AG04449 (cell line): ENCODE measurements around the gene ROBO1.

Experiments
- CTCF ChIA-PET: fragments of 350-600 bp; formaldehyde crosslinking; extraction: SDS; loops from one replicate; lab custom pipeline; 2021; ENCODE audit warnings: antibody characterized with exemption; lab: Yijun Ruan, JAX
- POLR2A ChIA-PET: fragments of 400-600, 350-600 bp; formaldehyde crosslinking; extraction: SDS; loops from one replicate; lab custom pipeline; 2020; ENCODE audit warnings: antibody characterized with exemption, inconsistent platforms; lab: Yijun Ruan, JAX
- DNase-seq: peaks from one replicate; pipeline ENCODE4 v3.0.0-alpha.2; 2010; ENCODE audit warnings: low read depth, low spot score
- H3K4me3 ChIP-seq: 2 replicates; pipeline ENCODE4 v1.5.1; 2011; ENCODE audit warnings: low read depth, mild to moderate bottlenecking, control low read depth, low read length
- CTCF ChIP-seq: IDR thresholded peaks from one replicate; pipeline ENCODE4 v1.5.1; 2011; ENCODE audit warnings: mild to moderate bottlenecking, moderate library complexity, low read length, control low read depth, inconsistent platforms; ENCODE audit not compliant: insufficient read depth; ENCODE audit errors: missing control alignments

The ROBO1 gene

DNA sequence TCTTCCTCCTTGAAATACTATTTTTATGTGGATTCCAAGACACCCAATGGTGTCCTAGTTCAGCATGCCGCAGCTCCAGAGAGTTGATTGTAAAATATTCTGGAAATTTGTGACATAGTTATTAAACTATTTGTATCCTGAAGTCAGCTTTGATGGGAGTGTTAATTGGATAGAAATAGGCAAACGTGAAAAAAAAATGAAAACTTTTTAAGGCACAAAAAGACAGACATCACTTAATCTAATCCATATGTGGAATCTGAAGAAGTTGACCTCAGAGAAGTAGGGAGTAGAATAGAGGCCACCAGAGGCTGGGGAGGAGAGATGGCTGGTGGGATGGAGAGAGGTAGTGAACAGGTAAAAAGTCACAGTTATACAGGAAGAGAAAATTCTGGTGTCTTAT, 704.2 kb downstream of the ROBO1 start:
- H3K4me3 ChIP-seq: no peak overlapping the region
- ChIA-PET POLR2A (no interaction called here), CTCF (interaction anchor here (0.9 to 1.4 kb wide), 3 partner anchors 18 to 298 kb away, joined by 3 to 5 read pairs (median 4); no protein-coding TSS in a partner anchor)
- DNase-seq: no peak
- no peak for TF ChIP-seq CTCF

- no peak for DNase-seq
- no peak overlapping the region for H3K4me3 ChIP-seq
- ChIA-PET CTCF (no interaction called here), POLR2A (no interaction called here)
- no peak for TF ChIP-seq CTCF
Measured at GRCh38 chr3:79057756-79058155, 710.0 kb downstream of the ROBO1 start.

DNA sequence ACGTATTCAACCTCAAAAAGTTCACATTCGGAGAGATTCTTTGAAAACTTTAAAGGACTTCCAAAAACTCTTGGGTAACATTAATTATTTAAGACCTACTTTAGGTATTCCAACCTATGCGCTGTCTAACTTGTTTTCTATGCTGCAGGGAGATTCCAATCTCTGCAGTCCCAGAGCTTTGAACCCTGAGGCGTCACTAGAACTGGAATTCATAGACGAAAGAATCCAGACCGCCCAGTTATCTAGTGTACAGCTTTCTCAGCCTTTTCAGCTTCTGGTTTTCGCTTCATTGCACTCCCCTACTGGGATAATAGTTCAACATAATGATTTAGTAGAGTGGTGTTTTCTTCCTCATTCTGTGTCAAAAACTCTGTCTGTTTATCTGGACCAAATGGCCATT, 711.3 kb downstream of the ROBO1 start:
- CTCF ChIA-PET: no interaction called here
- TF ChIP-seq CTCF: no peak
- DNase-seq: no peak
- POLR2A ChIA-PET: no interaction called here
- H3K4me3 ChIP-seq: no peak overlapping the region

GRCh38 chr3:79052054-79052681, 715.6 kb downstream of the ROBO1 start:
- no peak for TF ChIP-seq CTCF
- ChIA-PET CTCF (no interaction called here), POLR2A (no interaction called here)
- H3K4me3 ChIP-seq: no peak overlapping the region
- DNase-seq: no peak

DNA sequence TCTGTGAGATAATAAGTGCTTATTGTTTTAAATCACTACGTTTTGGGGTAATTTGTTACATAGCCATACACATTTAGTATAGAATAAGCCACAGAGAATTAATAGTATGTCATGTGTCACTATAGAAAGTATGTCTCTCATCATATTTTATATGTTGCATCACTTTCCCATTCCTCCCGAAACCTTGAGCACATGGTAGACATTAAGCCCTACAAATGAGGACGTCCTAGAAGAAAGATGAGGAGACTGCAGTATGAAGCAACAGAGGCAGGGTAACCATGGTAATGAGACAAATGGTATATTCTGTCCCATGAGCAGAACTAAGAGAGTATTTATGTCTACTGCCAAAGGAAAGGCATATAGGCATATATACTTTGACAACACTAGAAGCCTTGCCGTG, 720.2 kb downstream of the ROBO1 start:
- no peak for TF ChIP-seq CTCF

DNA sequence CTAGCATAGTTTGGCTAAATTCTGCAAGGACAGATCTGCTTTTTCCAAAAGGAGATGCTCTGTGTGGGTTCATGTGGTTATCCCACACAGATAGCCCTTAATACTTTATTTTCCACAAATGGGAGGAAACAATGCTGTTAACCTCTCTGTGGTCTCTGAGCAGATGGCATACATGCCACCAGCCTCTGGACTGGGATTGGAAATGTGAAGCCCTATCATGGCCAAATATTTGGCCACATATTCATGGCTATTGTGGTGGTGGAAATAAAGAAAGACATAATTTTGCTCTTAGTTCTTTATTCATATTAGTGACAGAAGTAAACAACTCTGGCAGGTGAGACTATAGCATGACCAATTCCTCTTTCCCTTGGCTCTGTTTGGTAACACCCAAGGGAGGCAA, 726.2 kb downstream of the ROBO1 start:
- H3K4me3 ChIP-seq: no peak overlapping the region
- POLR2A ChIA-PET: no interaction called here
- CTCF ChIA-PET: no interaction called here
- no peak for DNase-seq
- no peak for TF ChIP-seq CTCF

More for the DNA sequence above, 720.2 kb downstream of the ROBO1 start:
- DNase-seq: no peak
- ChIA-PET CTCF (no interaction called here), POLR2A (no interaction called here)
- H3K4me3 ChIP-seq: no peak overlapping the region
